Neutrophil (primary cell): Measurements from ENCODE around the gene RIN1.
A peak's percentile ranks its signal among the peaks of the same experiment; 100 is the strongest.

Source experiments
- H3K27ac ChIP-seq: fragments of 200-600 bp; sonication (generic); 2 replicates; pipeline ENCODE4 v1.5.1; 2016; ENCODE audit warnings: mild to moderate bottlenecking, moderate library complexity
- H3K27me3 ChIP-seq: fragments of 200-600 bp; sonication (generic); 2 replicates; pipeline ENCODE4 v1.6.0; 2016; ENCODE audit warnings: mild to moderate bottlenecking
- H3K36me3 ChIP-seq: fragments of 200-600 bp; sonication (generic); 2 replicates; pipeline ENCODE4 v1.5.1; 2017
- H3K4me1 ChIP-seq, 2 experiments: fragments of 200-600 bp in 1 of 2; sonication (generic) in 1 of 2; 1 replicate in 1 of 2; 2 replicates in 1 of 2; pipeline versions ENCODE4 v1.5.1 to v1.6.1; 2013 to 2016; ENCODE audit warnings: low read depth in 1 of 2, low read length in 1 of 2, mild to moderate bottlenecking in 1 of 2, moderate library complexity in 1 of 2; ENCODE audit not compliant: control insufficient read depth in 1 of 2, insufficient read depth in 1 of 2
- H3K4me3 ChIP-seq, 2 experiments: fragments of 200-600 bp in 1 of 2; sonication (generic) in 1 of 2; 1 replicate in 1 of 2; 2 replicates in 1 of 2; pipeline ENCODE4 v1.5.1; 2013 to 2016; ENCODE audit warnings: low read depth in 1 of 2, low read length in 1 of 2, mild to moderate bottlenecking in 1 of 2, moderate library complexity in 1 of 2
- H3K9me3 ChIP-seq: fragments of 200-600 bp; sonication (generic); 2 replicates; pipeline ENCODE4 v1.5.1; 2016
- TF ChIP-seq, protein P1 (sequence below): fragments of 200-600 bp; sonication (generic); IDR thresholded peaks from 2 replicates; pipeline ENCODE4 v1.5.1; 2016; ENCODE audit warnings: antibody characterized with exemption

The RIN1 gene

DNA sequence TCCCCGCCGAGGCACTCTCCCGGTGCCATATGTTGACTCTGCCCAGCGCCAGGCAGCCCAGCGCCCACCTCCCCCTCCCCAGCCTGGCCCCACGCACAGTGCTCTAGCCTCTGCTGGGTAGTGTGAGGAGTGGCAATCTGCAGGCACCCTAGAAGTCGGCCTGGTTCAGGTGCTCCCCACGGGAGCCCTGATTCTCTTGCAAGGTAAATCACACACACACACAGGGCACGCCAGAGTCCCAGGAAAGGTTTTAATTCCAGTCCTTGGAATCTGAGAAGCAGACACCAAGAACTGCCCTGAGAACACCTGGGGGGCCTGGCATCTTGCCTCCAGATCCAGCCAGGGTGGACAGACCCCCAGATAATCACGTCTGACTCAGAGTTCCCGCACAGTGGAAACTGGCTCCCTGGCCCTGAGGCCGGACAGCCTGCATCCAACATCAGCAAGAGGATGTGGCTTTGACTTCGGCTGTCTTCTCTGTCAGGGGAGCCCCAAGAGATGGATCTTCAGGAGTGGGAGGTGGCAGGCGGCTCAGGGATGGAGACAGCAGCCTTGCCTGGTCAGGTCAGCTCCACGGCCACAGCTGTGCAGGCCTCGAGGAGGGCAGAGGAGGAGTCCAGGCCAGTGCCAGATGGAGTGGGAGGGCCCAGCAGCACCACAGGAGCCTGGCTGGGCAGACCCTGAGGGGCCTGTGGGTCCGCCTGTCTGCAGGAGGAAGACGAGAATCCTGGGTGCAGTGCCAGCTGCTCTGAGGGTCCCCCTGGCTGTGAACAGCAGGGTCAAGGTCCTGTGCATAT is 1.1 kb upstream of the RIN1 start:
- Histone ChIP-seq H3K27ac (no peak overlapping the region), H3K36me3 (peaks cover 60% of the 10 kb centered on the region), H3K27me3 (peaks cover 20% of the 10 kb centered on the region)

DNA sequence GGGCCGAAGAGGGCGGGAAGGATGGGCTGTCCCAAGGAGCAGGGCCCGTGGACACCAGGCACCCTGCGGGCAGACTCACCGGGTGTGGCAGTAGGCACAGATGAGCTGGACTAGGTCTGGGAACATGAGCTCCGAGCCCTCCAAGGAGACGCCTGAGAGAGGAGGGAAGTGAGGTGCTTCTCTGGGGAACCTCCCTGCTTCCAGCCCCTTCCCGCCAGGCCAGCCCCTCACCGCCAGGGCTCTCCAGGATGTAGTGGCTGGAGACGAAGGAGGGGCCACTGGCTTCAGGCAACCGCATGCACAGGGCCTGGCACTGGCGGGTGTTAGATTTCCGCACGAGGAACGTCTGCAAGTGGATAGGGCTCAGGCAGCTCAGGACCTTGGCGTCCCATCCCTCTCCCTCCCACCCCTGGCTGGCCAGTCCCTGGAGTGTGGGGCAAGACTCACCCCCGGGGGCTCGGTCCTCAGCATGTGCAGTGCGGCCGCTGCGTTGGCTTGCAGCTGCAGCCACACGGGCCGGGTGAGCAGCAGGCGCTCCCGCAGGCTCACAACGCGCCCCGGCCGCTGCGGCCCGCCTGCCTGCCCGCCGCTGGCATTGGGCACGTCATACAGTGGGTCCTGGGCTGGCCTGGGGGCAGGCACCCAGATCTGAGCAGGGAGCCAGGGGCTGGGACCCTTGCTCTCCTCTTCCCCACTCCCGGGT is 552 bp downstream of the RIN1 start:
- Histone ChIP-seq H3K27me3 (peaks cover 20% of the 10 kb centered on the region), H3K27ac (no peak overlapping the region), H3K4me1 (peaks cover 22% of the 10 kb centered on the region in 2 experiments), H3K4me3 (peak overlapping the region; percentile 8 to 25), H3K36me3 (peaks cover 44% of the 10 kb centered on the region), H3K9me3 (no peaks in the 10 kb centered on the region)
- TF ChIP-seq, protein P1, sequence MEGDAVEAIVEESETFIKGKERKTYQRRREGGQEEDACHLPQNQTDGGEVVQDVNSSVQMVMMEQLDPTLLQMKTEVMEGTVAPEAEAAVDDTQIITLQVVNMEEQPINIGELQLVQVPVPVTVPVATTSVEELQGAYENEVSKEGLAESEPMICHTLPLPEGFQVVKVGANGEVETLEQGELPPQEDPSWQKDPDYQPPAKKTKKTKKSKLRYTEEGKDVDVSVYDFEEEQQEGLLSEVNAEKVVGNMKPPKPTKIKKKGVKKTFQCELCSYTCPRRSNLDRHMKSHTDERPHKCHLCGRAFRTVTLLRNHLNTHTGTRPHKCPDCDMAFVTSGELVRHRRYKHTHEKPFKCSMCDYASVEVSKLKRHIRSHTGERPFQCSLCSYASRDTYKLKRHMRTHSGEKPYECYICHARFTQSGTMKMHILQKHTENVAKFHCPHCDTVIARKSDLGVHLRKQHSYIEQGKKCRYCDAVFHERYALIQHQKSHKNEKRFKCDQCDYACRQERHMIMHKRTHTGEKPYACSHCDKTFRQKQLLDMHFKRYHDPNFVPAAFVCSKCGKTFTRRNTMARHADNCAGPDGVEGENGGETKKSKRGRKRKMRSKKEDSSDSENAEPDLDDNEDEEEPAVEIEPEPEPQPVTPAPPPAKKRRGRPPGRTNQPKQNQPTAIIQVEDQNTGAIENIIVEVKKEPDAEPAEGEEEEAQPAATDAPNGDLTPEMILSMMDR, result no peak

More for the DNA sequence above, 1.1 kb upstream of the RIN1 start:
- Histone ChIP-seq H3K4me1 (peaks cover 22% of the 10 kb centered on the region in 2 experiments), H3K9me3 (no peaks in the 10 kb centered on the region), H3K4me3 (no peak overlapping the region)
- TF ChIP-seq, protein P1, result no peak

DNA sequence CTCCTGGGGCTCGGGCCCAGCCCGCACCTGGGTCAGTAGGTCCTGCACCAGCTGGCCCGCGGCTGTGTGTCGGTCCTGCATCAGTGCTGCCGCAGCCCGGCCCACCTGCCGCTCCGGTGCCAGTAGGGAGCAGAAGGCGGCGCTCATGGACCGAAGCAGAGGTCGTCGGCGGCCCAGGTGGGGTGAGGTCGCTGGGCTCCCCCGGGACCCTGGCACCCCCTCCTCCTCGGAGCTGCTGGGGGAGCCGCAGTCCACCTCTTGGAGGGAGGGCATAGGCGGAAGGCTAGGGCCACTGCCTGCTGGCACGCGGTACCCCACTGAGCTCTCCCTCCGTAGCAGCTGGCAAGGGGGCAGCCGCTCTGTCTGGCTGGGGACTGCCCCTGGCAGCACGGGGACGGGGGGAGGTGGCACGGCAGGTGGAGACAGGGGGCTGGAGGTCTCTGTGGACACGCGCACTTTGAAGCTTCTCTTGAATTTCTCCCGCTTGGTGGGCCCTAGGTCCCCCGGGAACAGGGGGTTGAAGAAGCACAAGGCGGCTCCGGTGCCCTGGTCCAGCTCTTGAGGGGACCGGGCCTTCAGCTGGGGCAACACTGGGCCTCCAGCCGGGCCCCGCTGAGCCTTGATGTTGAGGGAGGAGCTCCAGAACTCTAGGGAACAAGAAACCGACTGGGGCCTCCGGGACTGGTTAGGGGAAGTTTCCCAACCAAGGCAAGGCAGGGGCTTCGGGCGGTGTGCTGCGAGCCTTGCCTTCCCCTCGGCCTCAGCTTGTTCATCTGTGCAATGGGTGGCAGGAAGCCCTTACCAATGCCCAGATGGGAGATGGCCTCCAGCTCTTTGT is 1.4 kb downstream of the RIN1 start:
- Histone ChIP-seq H3K27me3 (peaks cover 20% of the 10 kb centered on the region), H3K27ac (no peak overlapping the region), H3K4me3 (no peak overlapping the region), H3K9me3 (no peaks in the 10 kb centered on the region), H3K36me3 (peaks cover 35% of the 10 kb centered on the region), H3K4me1 (peaks cover 22% of the 10 kb centered on the region in 2 experiments)
- TF ChIP-seq, protein P1, result no peak

DNA sequence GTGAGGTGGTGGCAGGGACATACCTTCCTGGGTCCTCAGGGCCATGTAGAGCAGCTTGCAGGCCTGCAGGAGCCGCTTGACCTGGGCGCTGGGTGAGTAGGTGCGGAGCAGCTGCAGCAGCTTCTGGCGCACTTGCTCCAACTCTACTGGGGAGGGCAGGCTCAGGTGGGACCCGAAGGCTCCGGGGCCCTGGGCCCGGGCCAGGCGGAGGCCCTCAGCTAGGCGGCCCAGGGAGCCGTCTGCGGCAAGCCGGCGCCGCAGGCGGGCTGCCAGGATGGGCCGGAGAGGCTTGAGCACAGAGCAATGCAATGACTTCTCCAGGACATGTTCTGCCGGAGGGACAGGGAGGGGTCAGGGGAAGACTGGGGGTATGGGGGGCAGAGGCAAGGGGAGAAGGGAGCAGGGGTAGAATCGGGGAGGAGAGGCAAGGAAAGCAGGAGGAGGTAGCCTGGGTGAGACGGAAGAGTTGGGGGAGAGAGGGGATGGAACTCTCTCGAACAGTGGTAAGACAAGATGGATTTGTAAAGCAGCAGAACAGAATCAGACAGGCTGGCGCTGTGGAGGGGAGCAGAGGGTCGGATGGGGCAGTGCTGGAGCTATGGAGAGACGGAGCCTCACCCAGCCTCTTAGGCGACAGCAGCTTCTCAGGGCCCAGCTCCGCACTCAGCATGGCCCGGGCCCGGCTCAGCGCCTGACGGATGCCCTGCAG is 2.2 kb downstream of the RIN1 start:
- Histone ChIP-seq H3K27me3 (peaks cover 21% of the 10 kb centered on the region), H3K27ac (no peak overlapping the region), H3K4me1 (peaks cover 22% of the 10 kb centered on the region in 2 experiments), H3K9me3 (no peaks in the 10 kb centered on the region), H3K4me3 (no peak overlapping the region), H3K36me3 (peaks cover 27% of the 10 kb centered on the region)
- TF ChIP-seq, protein P1, result no peak
